ENCODE measurements around the gene SNHG17.

GRCh38 chr20:38421915-38422314 lies 13.2 kb downstream of the SNHG17 start:
- TF ChIP-seq CTCF (IDR thresholded peaks at IDR 0.05) (no peak), EZH2 (IDR thresholded peaks at IDR 0.05; ENCODE audit: borderline replicate concordance, insufficient read depth, low read depth, low read length, poor library complexity, severe bottlenecking) (no peak)

Measured in B cell (primary cell).